A673 (cell line): Measurements from ENCODE around the gene NUP43.

Source experiments
- CTCF ChIP-seq: fragments of 300-800, 200-600 bp; sonication (generic); conservative IDR thresholded peaks from 2 replicates; pipeline ENCODE4 v1.5.1; 2017; ENCODE audit warnings: low read depth, mild to moderate bottlenecking, antibody characterized with exemption, low read length, moderate library complexity, mixed read lengths
- EZH2 ChIP-seq: fragments of 200-600 bp; sonication (generic); IDR thresholded peaks from 2 replicates; pipeline ENCODE4 v1.6.1; 2017; ENCODE audit warnings: borderline replicate concordance, low read depth, mild to moderate bottlenecking, mixed read lengths, antibody characterized with exemption, low read length; ENCODE audit not compliant: poor library complexity, severe bottlenecking

GRCh38 chr6:149699150-149699549 lies 47.2 kb downstream of the NUP43 start:
- TF ChIP-seq CTCF (no peak; the same call in 1 of the 2 replicates), EZH2 (no peak)
